Hepatocyte (in vitro differentiated cells): Measurements from ENCODE around the gene P4HTM. TPM values are rescaled to one million over a fixed set of nuclear protein-coding genes. Genes with fewer than 3 reads are reported as not detected.
A peak's percentile ranks its signal among the peaks of the same experiment; 100 is the strongest.

Experiments used
- DNase-seq: peaks from one replicate; pipeline ENCODE4 v3.0.0-alpha.2; 2016; ENCODE audit warnings: low spot score
- H2AFZ ChIP-seq: fragments of 200-600 bp; sonication (generic); 2 replicates; pipeline ENCODE4 v1.6.0; 2016; ENCODE audit warnings: antibody characterized with exemption, mild to moderate bottlenecking
- H3K27ac ChIP-seq: fragments of 200-600 bp; sonication (generic); 2 replicates; pipeline ENCODE4 v1.5.1; 2016; ENCODE audit warnings: mild to moderate bottlenecking
- H3K27me3 ChIP-seq: fragments of 200-600 bp; sonication (generic); 2 replicates; pipeline ENCODE4 v1.6.1; 2016
- H3K36me3 ChIP-seq: fragments of 200-600 bp; sonication (generic); replicated peaks from 2 replicates; pipeline ENCODE4 v1.5.1; 2016; ENCODE audit warnings: low read depth; ENCODE audit not compliant: insufficient read depth
- H3K4me1 ChIP-seq: fragments of 200-600 bp; sonication (generic); 2 replicates; pipeline ENCODE4 v1.5.1; 2016; ENCODE audit warnings: mild to moderate bottlenecking, moderate library complexity; ENCODE audit not compliant: insufficient read depth
- H3K4me2 ChIP-seq: fragments of 200-600 bp; sonication (generic); 2 replicates; pipeline ENCODE4 v1.6.0; 2016
- H3K4me3 ChIP-seq: fragments of 200-600 bp; sonication (generic); 2 replicates; pipeline ENCODE4 v1.5.1; 2016; ENCODE audit warnings: mild to moderate bottlenecking
- H3K79me2 ChIP-seq: fragments of 200-600 bp; sonication (generic); 2 replicates; pipeline ENCODE4 v1.6.0; 2017; ENCODE audit warnings: mild to moderate bottlenecking
- H3K9me2 ChIP-seq: fragments of 200-600 bp; sonication (generic); replicated peaks from 2 replicates; pipeline ENCODE4 v1.6.0; 2017; ENCODE audit warnings: mild to moderate bottlenecking; ENCODE audit not compliant: insufficient read depth
- H3K9me3 ChIP-seq: fragments of 200-600 bp; sonication (generic); 2 replicates; pipeline ENCODE4 v1.5.1; 2016; ENCODE audit warnings: low read depth, mild to moderate bottlenecking
- H4K20me1 ChIP-seq: fragments of 200-600 bp; sonication (generic); 2 replicates; pipeline ENCODE4 v1.6.0; 2016; ENCODE audit warnings: mild to moderate bottlenecking; ENCODE audit not compliant: insufficient read depth, poor library complexity, severe bottlenecking
- CTCF ChIP-seq: fragments of 200-600 bp; sonication (generic); IDR thresholded peaks from 2 replicates; pipeline ENCODE4 v1.5.1; 2016; ENCODE audit warnings: antibody characterized with exemption, mild to moderate bottlenecking; ENCODE audit not compliant: poor library complexity
- EZH2 ChIP-seq: fragments of 200-600 bp; sonication (generic); IDR thresholded peaks from 2 replicates; pipeline ENCODE4 v1.6.1; 2016; ENCODE audit warnings: antibody characterized with exemption, mild to moderate bottlenecking, borderline replicate concordance
- EZH2phosphoT487 ChIP-seq: fragments of 200-600 bp; sonication (generic); IDR thresholded peaks from one replicate; pipeline ENCODE4 v1.6.1; 2018; ENCODE audit warnings: antibody characterized with exemption, mild to moderate bottlenecking, low read depth, moderate library complexity; ENCODE audit not compliant: unreplicated experiment, severe bottlenecking
- WGBS: methylation state at CpG from one replicate; pipeline ENCODE4 v1.1.6; 2016; ENCODE audit warnings: low lambda C conversion rate; ENCODE audit errors: missing lambda C conversion rate; 5-methylcytosine and 5-hydroxymethylcytosine counted together
- polyA plus RNA-seq: library from polyadenylated mRNA; unstranded; fragments of >200 nt; fragmentation: Nextera tagmentation; extraction: Ambion mirVana; gene quantifications from 2 replicates; pipeline ENCODE4 v1.2.1, GENCODE V29; 2016
- total RNA-seq: library from RNA; depleted of rRNA; stranded (reverse); fragments of >200 nt; gene quantifications from 2 replicates; pipeline ENCODE4 v1.2.3, GENCODE V29; 2014

P4HTM gene
- total and polyA plus RNA-seq, 2 experiments from 2014 or later, result 42.5 to 85.3 TPM

DNA sequence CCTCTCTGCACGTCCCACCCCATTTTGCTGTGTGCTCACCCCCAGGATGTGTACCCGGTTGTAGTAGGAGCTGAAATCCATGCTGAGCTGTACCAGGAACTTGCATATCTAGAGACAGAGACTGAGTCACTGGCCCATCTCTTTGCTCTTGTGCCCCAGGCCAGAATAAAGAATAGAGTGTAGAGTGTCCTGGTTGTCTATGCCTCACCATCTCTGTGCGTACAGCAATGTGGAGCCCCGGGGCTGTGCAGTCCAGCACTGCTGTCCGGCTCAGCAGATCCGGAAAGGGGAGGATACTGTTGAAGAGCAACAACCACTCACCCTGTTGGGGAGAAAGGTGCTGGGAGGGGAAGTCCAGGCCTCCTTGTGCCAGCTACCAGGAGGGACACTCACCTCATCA is 25.7 kb downstream of the P4HTM start:
- TF ChIP-seq EZH2phosphoT487 (no peak), CTCF (no peak), EZH2 (no peak)
- Histone ChIP-seq H3K27me3 (no peaks in the 10 kb centered on the region), H3K4me3 (no peak overlapping the region), H4K20me1 (peaks cover 50% of the 10 kb centered on the region), H3K4me1 (peaks cover 30% of the 10 kb centered on the region), H3K79me2 (peaks cover 58% of the 10 kb centered on the region), H3K9me2 (no peaks in the 10 kb centered on the region), H3K36me3 (no peaks in the 10 kb centered on the region), H2AFZ (no peak overlapping the region), H3K9me3 (no peaks in the 10 kb centered on the region), H3K4me2 (no peak overlapping the region), H3K27ac (no peak overlapping the region)
- WGBS, result 83% methylated on average over 6 of the region's 6 CpGs
- DNase-seq, result no peak

- H3K4me3 ChIP-seq, result no peak overlapping the region
These were observed 26.6 kb downstream of the P4HTM start for GRCh38 chr3:49016414-49017228.

DNA sequence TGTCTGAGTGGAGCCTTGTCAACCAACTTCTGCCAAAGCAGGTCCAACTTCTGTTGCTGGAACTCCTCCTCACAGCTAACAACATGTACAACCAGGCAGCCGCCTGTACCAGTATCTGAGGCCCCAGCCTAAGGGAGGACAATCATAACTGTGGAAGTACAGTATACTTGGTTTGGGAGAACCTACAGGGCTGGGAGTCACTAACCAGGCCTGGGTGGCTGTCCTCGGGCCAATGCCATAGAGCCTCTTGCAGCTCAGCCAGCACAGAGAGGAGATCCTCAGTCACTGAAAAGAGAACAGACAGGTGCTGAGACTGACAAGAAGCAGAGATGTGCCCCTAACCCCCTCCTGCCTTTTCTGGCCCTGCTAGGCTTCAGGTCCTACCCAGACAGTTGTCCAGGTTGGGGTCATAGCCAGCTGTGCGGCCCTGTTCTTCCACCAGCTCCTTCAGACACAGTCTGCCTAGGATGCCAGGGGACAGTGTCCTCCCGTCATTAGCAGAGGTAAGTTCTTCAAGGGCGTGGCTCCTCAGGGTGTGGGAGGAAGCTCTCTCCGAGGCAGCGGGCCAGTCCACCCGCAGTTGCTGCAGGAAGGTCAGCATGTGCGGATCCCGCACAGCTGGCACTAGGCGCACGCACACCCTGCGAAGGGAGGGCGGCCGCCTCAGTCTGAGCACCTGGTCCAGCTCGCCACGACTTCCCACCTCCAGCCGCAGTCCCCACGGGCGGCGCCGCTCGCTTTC is 27.4 kb downstream of the P4HTM start:
- Histone ChIP-seq H3K27ac (peak overlapping the region; percentile 96), H3K9me2 (no peaks in the 10 kb centered on the region), H3K27me3 (no peaks in the 10 kb centered on the region), H3K4me1 (peaks cover 30% of the 10 kb centered on the region), H3K36me3 (no peaks in the 10 kb centered on the region), H4K20me1 (peaks cover 35% of the 10 kb centered on the region), H3K4me2 (peak overlapping the region; percentile 96), H3K9me3 (no peaks in the 10 kb centered on the region), H2AFZ (peak overlapping the region; percentile 85), H3K4me3 (peak overlapping the region; percentile 75), H3K79me2 (peaks cover 46% of the 10 kb centered on the region)
- 10% methylated on average over 23 of the region's 23 CpGs for WGBS
- TF ChIP-seq EZH2phosphoT487, result no peak
- TF ChIP-seq CTCF, result no peak
- DNase-seq, result no peak

More at GRCh38 chr3:49016414-49017228, 26.6 kb downstream of the P4HTM start:
- Histone ChIP-seq H3K9me3 (no peaks in the 10 kb centered on the region), H3K4me2 (peak overlapping the region; percentile 96), H3K27me3 (no peaks in the 10 kb centered on the region), H3K9me2 (no peaks in the 10 kb centered on the region), H2AFZ (no peak overlapping the region), H3K27ac (peak overlapping the region; percentile 96), H3K36me3 (no peaks in the 10 kb centered on the region), H3K79me2 (peaks cover 51% of the 10 kb centered on the region), H4K20me1 (peaks cover 43% of the 10 kb centered on the region), H3K4me1 (peaks cover 30% of the 10 kb centered on the region)
- 90% methylated on average over 6 of the region's 6 CpGs for WGBS
- DNase-seq, result no peak
- TF ChIP-seq EZH2phosphoT487 (no peak), CTCF (no peak), EZH2 (no peak)
